ENCODE measurements around the gene ITGA1. TPM values are rescaled to one million over a fixed set of nuclear protein-coding genes. Genes with fewer than 3 reads are reported as not detected.

The ITGA1 gene
- total RNA-seq, 1 experiment from 2014 or later, result 1.6 TPM

- no peak for ATAC-seq
- POLR2A ChIA-PET, result no interaction called here
- TF ChIP-seq POLR2AphosphoS5 (IDR thresholded peaks at IDR 0.05; ENCODE audit: low read depth, low read length) (no peak), SIN3A (IDR thresholded peaks at IDR 0.05; ENCODE audit: borderline replicate concordance, insufficient read depth, low read depth, low read length) (no peak), TCF7L2 (IDR thresholded peaks at IDR 0.05; ENCODE audit: low read depth, low read length) (no peak), REST (IDR thresholded peaks at IDR 0.05; ENCODE audit: insufficient read depth in 1 of 2, low read depth in 2 of 2, low read length in 1 of 2) (no peak), CTCF (IDR thresholded peaks at IDR 0.05) (no peak)
- DNase-seq (ENCODE audit: low read depth, low spot score), result no peak
- Histone ChIP-seq H3K4me3 (ENCODE audit: low read depth in 2 of 2, low read length in 2 of 2) (no peak overlapping the region), H3K9me3 (ENCODE audit: control insufficient read depth, insufficient read depth, low read depth, low read length) (no peaks in the 10 kb centered on the region), H3K4me1 (ENCODE audit: control insufficient read depth, insufficient read depth, low read length) (no peaks in the 10 kb centered on the region), H3K27ac (ENCODE audit: low read length) (no peak overlapping the region), H3K27me3 (ENCODE audit: control insufficient read depth, insufficient read depth, low read length) (peaks cover 4% of the 10 kb centered on the region; the same call in 1 of the 2 replicates), H3K36me3 (ENCODE audit: control insufficient read depth, insufficient read depth, low read length) (no peaks in the 10 kb centered on the region)
- intact Hi-C loops (cut with micrococcal nuclease; ENCODE audit: unreplicated experiment) (no loop called here), in situ Hi-C loops (cut with HindIII; ENCODE audit: low pct_unique_long_range_greater_than_20kb, low sequenced_read_pairs) (no loop called here)
- CTCF ChIA-PET, result no interaction called here
- no TSS peak for BruUV-seq (replicated peaks)
These were observed 98.5 kb downstream of the ITGA1 start for GRCh38 chr5:52886206-52886605.

- H3K36me3 ChIP-seq (ENCODE audit: control insufficient read depth, insufficient read depth, low read length), result no peaks in the 10 kb centered on the region
- no peaks in the 10 kb centered on the region for H3K9me3 ChIP-seq (ENCODE audit: control insufficient read depth, insufficient read depth, low read depth, low read length)
- in situ Hi-C loops (cut with HindIII; ENCODE audit: low pct_unique_long_range_greater_than_20kb, low sequenced_read_pairs) (no loop called here), intact Hi-C loops (cut with micrococcal nuclease; ENCODE audit: unreplicated experiment) (no loop called here)
- peaks cover 4% of the 10 kb centered on the region; the same call in 1 of the 2 replicates for H3K27me3 ChIP-seq (ENCODE audit: control insufficient read depth, insufficient read depth, low read length)
- H3K4me1 ChIP-seq (ENCODE audit: control insufficient read depth, insufficient read depth, low read length), result no peaks in the 10 kb centered on the region
- CTCF ChIA-PET, result no interaction called here
- no TSS peak for BruUV-seq (replicated peaks)
- DNase-seq (ENCODE audit: low read depth, low spot score), result no peak
- no peak overlapping the region for H3K4me3 ChIP-seq (ENCODE audit: low read depth in 2 of 2, low read length in 2 of 2)
- TF ChIP-seq REST (IDR thresholded peaks at IDR 0.05; ENCODE audit: insufficient read depth in 1 of 2, low read depth in 2 of 2, low read length in 1 of 2) (no peak), POLR2AphosphoS5 (IDR thresholded peaks at IDR 0.05; ENCODE audit: low read depth, low read length) (no peak), SIN3A (IDR thresholded peaks at IDR 0.05; ENCODE audit: borderline replicate concordance, insufficient read depth, low read depth, low read length) (no peak), CTCF (IDR thresholded peaks at IDR 0.05) (no peak)
- no peak for ATAC-seq
- POLR2A ChIA-PET, result no interaction called here
- H3K27ac ChIP-seq (ENCODE audit: low read length), result no peak overlapping the region
These were observed 99.3 kb downstream of the ITGA1 start for GRCh38 chr5:52887066-52887465.

All from Panc1 (cell line).